HG02763 (cell line): Measurements from ENCODE around the gene CABP1.

ENCODE experiments used
- ATAC-seq: cut with Tn5 transposase; IDR thresholded peaks from one replicate; pipeline ENCODE4 v1.9.1; 2021; ENCODE audit warnings: mild to moderate bottlenecking, moderate library complexity; ENCODE audit not compliant: unreplicated experiment

The CABP1 gene

DNA sequence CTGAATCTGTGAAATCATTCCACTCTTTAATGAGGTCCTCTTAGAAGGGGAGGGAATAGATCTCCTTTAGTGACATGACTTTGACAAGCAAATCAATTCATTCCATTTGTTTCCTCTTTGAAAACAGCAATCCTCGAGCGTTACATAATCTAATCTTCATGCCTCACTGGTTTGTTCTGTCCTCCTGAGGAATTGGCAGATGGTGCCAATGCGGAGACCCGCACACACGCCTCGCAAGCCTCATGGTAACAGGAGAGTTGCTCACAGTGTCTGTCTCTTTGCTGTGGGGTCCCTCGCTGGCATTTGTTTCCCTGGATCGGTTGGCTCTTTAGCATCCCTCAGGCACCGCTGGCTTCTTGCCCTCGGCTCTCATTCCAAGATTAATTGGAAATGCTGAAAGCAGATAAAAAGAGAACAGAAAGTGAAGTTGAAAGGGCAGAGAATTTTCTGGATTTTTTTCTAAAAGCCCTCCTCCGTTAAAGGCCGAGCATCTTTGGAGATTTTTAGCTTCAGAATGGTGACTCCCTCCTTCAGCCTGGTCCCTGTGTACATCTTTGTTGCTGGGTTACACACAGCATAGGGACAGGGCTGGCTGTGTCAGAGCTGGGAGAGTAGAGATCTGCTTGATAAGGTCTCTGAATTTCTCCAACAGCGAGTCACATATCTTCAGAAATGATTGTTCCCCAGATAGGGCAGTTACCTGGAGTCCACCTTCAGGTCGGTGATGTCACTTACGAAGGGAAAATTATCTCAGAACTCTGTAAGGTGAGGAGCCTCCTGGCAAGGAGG is 10.1 kb upstream of the CABP1 start:
- no peak for ATAC-seq

DNA sequence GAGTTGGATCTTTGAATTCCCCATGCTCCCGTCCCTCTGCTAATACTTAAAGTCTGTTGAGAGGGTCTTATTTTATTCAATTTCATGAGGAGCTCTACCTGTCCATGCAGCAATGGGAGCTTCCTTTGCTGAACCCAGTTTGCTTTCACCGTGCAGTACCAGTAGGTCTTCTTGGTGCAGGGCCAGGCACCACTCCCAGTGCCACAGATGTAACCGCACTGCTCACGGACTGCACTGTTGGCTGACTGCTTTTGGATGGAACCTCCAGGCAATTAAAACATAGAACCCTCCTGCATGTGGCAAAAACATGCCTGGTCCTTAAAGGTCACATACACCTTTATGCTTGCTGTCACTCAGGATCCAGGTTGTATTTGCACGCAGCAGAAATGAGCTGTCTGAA is 9.3 kb upstream of the CABP1 start:
- no peak for ATAC-seq

DNA sequence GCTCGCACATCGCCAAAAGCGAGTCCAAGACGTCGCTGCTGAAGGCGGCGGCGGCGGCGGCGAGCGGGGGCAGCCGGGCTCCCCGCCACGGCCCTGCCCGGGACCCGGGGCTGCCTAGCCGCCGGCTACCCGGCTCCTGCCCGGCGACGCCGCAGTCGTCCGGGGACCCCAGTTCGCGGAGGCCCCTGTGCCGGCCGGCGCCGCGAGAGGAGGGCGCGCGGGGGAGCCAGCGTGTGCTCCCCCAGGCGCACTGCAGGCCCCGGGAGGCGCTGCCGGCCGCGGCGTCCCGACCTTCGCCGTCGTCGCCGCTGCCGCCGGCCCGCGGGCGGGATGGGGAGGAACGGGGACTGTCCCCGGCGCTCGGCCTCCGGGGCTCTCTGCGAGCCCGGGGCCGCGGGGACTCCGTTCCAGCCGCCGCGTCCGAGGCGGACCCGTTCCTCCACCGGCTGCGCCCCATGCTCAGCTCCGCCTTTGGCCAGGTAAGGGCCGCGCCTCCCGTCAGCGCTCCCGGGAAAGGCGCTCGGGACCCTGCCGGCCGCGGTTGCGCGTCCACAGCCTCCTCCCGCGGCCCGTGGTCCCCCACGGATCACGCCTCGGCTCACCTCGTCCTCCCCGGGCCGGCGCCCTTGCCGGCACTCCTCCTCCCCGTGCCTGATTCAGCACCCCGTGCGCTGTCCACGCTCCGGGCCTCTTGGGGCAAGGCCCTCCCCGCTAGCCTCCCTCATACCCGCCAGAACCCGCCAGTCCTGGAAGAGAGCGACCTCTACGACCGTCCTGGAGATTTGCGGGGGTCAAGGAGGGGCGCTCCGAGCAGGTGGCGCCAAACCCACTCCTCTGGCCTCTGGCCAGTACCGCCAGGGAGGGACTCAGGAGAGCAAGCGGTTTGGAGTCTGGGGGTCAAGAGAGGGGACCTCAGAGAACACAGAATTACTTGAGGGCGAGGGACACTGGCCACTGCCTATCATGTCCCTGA is 721 bp downstream of the CABP1 start:
- peak; percentile 35 for ATAC-seq

DNA sequence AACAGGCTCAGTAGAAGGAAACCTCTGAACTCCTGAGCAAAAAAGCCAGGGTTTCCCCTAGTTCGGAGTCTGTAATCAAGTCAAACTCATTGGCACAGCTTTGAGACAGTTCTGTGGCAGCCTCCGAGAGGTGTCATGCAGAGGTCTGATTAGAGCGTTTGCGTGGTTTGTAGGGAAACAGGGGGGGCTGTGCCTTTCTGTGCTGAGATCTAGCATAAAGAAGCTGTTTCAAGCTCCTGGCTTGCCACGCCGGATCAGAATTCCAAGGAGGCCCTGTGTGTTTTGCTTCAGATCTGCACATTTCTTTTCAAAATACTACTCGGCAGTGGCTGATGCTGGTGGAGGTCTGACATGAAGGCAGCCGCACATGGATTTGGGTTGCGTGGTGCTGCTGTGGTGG is 1.7 kb downstream of the CABP1 start:
- no peak for ATAC-seq

DNA sequence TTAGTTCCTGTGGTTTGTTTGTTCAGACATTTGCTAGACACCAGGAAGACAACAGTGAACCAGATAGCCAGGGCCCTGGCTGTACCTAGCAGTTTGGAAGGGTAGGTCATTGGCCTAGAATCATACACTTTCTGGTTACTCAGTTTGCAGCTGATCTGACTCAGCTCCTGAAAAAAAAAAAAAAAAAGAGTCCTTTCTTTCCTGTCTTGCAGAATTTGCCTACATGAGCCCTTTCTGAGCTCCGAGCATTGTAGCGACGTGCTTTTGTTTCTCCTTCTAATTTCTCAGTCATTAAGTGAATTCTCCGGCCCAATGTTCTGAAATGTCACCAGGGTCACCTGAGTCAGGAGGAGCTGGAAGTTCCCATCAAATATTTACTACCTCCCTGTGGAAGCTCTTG is 2.4 kb downstream of the CABP1 start:
- ATAC-seq: no peak

DNA sequence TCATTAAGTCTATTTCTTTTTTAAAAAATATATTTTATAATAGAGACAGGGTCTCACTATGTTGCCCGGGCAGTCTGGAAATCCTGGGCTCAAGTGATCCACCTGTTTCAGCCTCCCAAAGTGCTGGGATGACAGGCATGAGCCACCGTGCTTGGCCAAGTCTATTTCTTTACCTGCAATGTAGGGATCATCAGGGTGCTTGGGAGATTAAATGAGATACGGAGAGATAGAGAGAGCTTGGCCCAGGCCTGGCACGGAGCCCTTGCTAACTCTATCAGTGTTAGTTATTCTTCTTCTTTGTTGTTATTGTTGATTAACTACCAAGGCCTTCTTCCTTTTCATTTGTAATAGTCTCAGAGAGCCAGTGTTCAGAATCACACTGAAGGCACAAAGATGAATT is 3.1 kb downstream of the CABP1 start:
- ATAC-seq: no peak

DNA sequence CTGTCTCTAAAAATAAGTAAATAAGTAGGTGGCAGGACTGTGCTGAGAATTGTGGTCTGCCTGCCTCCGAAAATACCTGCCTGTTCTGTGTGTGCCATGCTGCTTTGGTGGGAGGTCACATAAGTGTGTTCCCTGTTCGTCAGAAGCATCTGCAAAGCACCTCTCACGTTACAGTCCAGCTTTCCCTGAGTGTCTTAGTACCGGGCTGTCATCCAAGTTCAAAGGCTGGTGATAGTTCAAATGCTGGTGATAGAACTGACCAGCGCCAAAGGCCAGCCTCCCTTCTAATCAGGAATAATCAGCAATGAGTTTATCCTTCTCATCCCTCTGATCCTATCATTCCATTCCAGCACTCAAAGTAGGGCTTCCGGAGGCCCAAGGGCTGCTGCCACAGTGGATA is 5.6 kb downstream of the CABP1 start:
- no peak for ATAC-seq

DNA sequence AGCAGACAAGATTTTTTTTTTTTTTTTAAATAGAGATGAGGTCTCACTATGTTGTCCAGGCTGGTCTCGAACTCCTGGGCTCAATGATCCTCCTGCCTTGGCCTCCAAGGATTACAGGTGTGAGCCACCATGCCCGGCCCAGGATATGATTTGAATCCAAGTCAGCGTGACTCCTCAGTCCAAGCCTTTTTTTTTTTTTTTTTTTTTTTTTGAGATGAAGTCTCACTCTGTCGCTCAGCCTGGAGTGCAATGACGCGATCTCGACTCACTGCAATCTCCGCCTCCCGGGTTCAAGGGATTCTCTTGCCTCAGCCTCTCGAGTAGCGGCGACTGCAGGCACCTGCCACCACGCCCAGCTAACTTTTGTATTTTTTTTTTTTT is 6.9 kb downstream of the CABP1 start:
- no peak for ATAC-seq

DNA sequence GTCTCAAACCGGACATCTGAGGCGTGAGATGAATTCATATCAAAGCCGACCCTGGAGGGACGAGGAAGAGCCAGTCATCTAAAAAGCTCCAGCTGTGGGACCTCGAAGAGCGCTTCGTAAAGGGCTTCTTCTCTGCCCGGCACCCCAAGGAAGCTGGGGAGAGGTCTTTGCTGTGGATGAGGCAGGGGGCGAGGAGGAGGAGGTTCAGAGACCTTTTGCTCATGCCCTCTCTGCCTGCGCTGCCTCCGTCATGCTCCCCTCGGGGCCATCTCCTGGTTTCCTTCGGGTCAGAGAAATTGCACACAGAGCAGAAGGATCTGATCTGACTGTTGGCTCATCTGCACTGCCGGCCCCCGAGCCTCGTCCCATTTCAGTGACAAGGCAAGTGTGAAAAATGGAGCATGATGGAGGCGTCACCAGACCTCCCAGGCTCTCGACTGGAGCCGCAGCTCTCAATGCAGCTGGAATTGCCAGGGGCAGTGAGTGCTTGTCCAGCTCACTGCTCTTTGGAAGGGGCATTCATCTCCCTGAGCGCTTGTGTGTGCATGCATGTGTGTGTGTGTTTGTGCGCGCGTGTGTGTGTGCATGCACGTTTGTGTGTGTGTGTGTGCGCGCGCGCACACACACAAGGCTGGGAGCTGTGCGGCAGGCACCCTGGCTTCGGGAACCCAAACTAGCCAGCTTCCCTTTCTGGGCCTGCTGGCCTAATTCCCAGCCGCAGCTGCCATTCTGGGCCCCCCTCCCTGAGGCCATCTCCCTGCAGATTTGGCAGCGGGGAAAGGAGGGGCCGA is 9.2 kb downstream of the CABP1 start:
- no peak for ATAC-seq

DNA sequence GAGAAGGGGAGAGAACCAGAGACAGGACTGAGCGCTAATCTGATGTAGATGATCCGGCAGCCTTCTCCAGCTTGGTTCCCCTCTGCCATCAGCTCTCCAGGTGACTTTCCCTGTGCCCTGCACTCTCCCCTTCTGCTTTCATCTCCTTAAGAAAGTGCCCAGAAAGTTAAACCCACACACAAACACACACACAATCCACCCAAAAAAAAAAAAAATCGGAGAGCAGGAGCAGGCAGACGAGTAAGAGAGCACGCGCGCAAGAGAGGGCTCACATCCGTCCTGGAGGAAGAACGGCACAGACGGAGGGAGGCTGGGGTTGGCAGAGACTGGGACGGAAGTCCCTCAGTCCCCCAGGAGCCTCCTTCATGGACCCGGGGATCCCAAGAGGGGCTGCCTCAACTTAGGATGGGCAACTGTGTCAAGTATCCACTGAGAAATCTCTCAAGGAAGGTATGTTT is 9.8 kb downstream of the CABP1 start:
- no peak for ATAC-seq

DNA sequence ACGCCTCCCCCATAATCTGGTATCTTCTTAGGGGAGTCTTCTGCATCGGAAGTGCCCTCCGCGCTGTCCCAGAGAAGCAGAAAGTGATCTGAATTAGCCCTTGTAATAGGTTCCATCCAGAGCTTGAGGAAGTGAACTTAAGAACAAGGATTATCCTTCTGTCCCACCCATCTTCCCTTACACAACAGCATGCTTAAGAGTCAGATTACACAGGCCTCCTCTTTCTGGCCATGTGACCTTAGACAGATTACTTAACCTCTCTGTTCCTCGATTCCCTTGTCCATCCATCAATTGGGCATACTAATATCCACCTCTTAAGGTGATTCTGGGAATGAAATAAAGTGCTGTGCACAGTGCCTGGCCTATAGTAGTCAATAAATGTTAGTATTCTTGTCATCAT is 11.4 kb downstream of the CABP1 start:
- no peak for ATAC-seq

DNA sequence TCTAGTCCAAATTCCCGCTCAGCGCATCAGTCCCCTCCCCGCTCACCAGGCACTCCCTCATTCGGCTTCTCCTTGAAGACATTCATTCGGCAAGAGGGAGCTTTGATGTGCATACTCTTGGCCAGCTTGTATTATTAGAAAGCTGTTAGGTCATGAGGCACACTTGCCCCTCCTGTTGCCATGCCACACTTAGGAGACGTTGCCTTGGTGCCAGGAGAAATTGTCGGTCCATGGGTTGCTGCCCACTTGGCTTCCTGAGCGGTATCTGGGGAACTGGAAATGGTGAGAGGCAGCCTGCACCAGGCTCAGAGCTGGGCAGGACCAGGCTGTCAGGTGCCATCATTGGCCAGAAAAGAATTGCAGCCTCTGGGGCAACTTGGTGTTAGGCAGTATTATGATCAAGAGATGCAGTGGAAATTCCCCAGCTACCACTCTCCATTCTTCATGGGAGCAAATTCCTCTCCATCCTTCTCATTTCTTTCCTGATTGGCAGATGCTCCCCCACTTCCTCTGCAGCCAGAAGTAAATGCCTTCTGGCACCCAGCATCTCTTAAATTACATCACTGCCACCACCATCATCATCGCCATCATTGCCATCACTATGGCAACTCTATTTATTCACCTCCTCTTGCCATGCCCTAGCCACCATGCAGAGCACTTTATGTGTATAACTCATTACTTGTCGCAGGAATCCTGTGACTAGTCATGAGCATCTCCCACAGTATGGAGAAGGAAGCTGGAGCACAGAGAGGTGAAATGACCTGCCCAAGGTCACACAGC is 12.4 kb downstream of the CABP1 start:
- ATAC-seq: no peak

DNA sequence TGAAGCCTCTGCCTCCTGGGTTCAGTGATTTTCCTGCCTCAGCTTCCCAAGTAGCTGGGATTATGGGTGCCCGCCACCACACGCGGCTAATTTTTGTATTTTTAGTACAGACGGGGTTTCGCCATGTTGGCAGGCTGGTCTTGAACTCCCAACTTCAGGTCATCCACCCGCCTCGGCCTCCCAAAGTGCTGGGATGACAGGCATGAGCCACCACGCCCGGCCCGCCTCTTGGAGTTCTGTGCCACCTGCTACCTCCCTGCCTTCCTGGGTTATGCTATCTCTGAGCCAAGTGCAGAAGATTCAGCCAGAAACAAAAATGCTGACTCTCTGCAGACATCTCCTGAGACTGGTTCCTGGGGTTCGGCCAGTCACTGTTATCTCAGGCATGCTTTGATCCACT is 13.2 kb downstream of the CABP1 start:
- no peak for ATAC-seq

DNA sequence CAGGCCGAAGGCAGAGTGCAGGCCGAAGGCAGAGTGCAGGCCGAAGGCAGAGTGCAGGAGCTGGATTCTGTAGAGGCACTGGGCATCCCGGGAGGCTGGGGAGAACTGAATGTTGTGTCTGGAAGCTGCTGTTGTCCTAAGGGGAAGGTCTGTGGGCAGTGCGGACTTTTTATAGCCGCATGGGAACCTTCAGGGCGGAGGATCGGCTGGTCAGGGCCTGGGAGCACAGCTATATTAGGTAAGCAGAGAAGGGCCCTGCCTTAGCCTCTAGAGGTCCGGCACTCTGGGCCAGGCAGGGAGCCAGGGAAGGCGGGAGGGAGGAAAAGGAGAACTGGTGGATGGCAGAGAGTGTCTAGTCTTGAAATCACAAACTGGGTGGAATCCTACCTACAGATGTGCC is 14.2 kb downstream of the CABP1 start:
- ATAC-seq: no peak

DNA sequence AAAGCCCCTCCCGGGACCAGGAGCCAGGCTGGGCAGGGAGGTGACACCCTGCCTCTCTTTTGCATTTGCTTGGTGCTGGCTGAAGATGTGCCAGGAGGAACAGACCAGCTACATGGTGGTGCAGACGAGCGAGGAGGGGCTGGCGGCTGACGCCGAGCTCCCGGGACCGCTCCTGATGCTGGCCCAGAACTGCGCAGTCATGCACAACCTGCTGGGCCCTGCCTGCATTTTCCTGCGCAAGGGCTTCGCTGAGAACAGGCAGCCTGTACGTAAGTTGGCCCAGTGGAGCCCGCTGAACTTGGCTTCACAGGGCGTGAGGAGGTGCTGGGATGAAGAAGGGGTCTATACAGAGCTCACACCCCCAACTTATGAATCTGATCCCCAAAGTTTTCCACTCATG is 15.6 kb downstream of the CABP1 start:
- ATAC-seq: no peak

DNA sequence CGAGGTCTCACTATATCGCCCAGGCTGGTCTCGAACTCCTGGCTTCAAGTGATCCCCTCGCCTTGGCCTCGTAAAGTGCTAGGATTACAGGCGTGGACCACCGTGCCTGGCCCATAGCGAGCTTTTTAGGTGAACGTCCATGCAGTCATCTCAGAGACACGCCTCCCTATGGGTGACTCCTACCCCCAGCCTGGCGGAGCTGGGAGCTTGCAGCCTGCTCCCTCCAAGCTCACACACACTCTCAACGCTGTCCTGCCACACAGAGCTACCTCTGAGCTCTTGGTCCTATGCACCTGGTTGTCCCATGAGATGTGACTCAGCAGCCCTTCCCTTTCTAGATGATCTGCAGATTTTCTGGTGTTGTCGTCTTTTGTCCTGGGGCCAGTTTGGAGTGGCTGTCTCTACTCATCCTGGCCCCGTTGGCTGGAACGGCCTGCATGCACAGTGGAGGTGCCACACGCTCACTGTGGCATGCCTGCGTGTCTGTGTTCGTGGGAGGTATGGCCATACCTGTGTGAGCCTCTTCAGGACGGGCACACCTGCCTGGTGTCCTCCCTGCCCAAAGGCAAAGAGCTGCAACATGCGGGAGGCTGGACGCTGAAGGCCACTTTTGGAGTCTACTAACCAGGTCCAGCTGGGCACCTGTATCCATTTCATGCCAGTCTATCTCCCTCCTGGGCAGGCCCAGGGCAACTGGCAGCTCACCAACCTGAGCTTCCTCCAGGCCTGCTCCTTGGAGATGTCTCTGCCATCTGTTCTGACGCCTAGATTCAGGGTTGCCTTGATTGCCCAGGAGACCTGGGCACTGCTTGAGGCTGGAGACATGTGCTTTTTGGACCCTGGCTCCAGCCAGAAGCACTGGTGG is 18.1 kb downstream of the CABP1 start:
- ATAC-seq: no peak

DNA sequence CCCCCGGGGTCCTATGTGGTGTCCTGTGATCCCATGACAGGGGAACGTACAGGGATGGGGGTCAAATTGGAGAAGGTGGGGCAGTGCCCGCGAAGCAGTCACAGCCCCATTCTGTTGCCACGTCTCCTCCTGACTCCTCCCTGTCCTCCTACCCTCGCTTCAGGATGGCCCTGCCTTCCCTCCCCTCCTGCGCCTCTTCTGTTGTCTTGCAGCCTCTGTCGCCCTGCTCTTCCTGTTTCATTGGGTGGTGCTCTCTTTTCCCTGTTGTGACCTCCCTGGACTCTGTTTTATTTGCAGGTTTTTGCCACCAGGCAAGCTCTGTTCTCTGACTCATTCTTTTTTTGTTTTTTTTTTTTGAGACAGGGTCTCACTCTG is 18.7 kb downstream of the CABP1 start:
- no peak for ATAC-seq

DNA sequence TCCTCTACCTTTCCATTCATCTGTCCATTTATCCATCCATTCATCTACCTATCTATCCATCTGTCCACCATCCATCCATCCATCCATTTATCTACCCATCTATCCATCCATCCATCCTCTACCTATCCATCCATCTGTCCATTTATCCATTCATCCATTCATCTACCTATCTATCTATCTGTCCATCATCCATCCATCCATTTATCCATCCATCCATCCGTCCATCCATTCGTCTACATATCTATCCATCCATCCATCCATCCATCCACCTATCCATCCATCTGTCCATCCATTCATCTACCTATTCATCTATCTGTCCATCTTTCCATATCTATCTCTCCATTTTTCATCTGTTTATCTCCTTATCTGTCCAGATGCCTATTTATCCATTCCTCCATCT is 21.0 kb downstream of the CABP1 start:
- no peak for ATAC-seq

DNA sequence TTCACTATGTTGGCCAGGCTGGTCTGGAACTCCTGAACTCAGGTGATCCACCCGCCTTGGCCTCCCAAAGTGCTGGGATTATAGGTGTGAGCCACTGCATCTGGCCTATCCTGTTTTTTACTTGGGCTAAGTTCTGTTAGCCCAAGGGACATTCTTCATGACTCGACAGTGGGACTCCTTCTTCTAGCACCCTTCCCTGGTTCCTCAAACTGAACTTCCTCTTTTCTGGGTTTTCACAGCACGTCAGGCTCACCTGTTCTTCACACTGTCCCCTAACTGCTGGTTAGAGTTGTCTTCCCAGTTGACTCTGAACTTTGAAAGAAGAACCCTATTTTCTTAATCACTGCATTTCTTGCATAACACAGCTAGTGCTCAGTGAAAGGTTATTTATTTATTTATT is 22.5 kb downstream of the CABP1 start:
- ATAC-seq: peak; percentile 63

DNA sequence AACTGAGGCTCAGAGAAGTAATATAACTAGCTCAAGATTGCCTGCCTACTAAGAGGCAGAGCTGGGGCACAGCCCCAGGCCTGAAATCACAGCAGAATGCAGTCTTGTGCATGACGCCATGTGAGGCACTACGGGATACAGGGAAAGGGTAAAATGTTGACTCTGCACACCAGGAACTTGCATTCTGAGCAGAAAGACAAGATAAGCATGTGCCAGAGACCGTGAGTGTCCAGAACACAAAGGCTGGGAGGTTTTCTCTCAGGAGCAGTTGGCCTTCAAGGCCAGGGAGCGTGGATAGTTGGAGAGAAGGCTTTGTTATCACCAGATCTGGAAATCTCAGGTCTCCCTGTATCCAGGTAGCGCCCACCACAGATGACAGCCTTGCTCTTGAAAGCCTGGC is 23.3 kb downstream of the CABP1 start:
- ATAC-seq: no peak
